ENCODE data around the gene CTXN1.
"Not testable (repeated sequence)": the region's sequence is repeated elsewhere in the genome, so short reads cannot be mapped to it uniquely, and the experiment has no call there.

The CTXN1 gene

GRCh38 chr19:7899751-7900378 lies 26.1 kb downstream of the CTXN1 start:
- DNase-seq (ENCODE audit: low read depth), result no peak

- no peak for DNase-seq (ENCODE audit: low read depth)
Observed at GRCh38 chr19:7898967-7899366, 27.0 kb downstream of the CTXN1 start.

GRCh38 chr19:7897292-7897691 lies 28.6 kb downstream of the CTXN1 start:
- no peak for DNase-seq (ENCODE audit: low read depth)

GRCh38 chr19:7895565-7895964 lies 30.4 kb downstream of the CTXN1 start:
- no peak for DNase-seq (ENCODE audit: low read depth)

GRCh38 chr19:7894612-7895309 lies 31.2 kb downstream of the CTXN1 start:
- DNase-seq (ENCODE audit: low read depth), result no peak

- not testable (repeated sequence) for DNase-seq (ENCODE audit: low read depth)
Observed at GRCh38 chr19:7893362-7894101, 32.4 kb downstream of the CTXN1 start.

DNA sequence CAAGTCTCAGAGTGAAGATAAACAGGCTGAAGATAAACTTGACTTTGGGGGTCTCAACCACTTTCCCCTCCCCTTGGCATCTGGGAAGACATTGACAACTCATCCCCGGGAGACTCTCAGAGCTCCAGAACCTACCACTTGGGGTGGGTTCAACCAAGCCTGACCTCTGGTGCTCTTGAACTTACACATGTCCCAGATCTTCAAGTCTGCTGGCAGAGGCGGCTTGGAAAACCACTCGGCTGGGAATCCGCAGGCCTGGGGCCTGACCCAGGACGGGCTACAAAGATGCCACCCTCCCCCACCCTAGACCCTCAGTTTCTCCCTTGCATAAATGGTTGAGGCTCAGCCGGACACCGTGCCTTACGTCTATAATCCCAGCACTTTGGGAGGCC lies 37.1 kb downstream of the CTXN1 start:
- DNase-seq (ENCODE audit: low read depth), result no peak

DNA sequence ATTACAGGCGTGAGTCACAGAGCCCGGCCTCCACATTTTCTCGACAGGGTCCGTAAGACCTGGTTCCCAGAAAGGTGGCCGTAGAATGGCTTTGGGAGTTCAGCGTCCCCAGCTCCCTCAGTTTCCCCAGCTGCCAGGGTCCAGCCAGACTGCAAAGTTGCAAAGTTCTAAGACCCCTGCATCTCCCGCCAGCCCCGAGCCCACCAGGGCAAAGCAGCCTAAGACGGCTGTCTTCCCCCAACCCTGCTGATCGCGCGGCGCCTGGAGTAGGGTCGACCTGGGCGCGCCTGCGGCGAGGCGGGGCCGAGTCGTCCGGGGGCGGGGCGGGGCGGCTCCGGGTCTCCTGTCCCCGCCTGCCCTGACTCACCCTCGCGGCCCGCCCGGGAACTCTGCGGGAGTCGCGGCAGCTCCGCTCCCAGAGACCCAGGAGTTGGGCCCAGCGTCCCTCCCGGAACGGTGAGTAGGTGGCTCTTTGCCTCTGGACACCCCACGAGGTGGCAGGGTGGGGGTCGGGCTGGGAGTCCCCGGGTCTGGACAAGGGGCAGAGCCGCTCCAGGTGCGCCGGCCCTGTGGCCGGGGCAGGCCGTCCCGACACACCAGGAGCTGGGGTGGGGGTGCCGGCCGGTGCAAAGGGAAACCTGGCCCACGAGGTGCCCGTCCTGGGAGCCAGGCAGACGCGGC lies 37.6 kb downstream of the CTXN1 start, which contains the start of gene LRRC8E:
Gene LRRC8E (plus strand): TSS at position 366 of the 681 bp plus-strand sequence. CDS start 7,094 bp downstream, outside the sequence.
- no peak for DNase-seq (ENCODE audit: low read depth)

GRCh38 chr19:7887408-7888144 lies 38.4 kb downstream of the CTXN1 start:
- DNase-seq (ENCODE audit: low read depth), result no peak

- DNase-seq (ENCODE audit: low read depth), result no peak
Observed at GRCh38 chr19:7885818-7886217, 40.1 kb downstream of the CTXN1 start.

DNA sequence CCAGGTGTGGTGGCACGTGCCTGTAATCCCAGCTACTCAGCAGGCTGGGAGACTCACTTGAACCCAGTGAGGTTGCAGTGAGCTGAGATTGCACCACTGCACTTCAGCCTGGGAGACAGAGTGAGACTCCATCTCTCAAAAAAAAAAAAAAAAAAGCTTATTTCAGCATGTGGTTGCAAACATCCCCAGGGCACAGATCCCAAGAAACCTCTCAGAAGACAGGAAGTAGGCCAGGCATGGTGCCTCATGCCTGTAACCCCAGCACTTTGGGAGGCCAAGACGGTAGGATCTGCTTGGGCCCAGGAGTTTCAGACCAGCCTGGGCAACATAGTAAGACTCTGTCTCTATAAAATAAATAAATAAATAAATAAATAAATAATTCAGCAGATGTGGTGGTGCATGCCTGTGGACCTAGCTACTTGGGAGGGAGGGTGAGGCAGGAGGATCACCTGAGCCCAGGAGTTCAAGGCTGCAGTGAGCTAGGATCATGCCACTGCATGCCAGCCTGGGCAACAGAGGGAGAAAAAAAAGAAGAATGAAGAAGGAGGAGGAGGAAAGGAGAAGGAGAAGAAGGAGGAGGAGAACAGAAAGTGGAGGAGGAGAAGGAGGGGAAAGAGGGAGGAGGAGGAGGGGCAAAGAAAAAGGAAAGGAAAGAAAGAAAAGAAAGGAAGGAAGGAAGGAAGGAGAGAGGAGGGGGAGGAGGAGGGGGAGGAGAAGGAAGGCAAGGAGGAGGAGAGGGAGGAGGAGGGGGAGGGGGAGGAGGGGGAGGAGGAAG lies 42.0 kb downstream of the CTXN1 start:
- no peak for DNase-seq (ENCODE audit: low read depth)

- DNase-seq (ENCODE audit: low read depth), result no peak
Observed at GRCh38 chr19:7883105-7883504, 42.8 kb downstream of the CTXN1 start.

DNA sequence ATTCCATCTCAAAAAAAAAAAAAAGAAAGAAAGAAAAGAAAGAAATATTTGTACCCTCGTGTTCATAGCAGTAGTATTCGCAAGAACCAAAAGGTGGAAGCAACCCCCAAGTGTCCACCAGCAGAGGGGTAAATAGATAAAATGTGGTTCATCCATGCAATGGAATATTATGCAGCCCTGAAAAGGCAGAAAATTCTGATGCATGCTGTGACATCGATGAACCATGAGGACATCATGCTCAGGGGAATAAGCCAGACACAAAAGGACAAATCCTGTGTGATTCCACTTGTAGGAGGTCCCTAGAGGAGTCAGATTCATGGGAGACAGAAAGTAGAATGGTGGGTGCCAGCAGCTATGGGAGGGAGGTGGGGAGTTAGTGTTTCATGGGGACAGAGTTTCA lies 44.0 kb downstream of the CTXN1 start:
- no peak for DNase-seq (ENCODE audit: low read depth)

GRCh38 chr19:7879836-7880235 lies 46.1 kb downstream of the CTXN1 start:
- no peak for DNase-seq (ENCODE audit: low read depth)

DNA sequence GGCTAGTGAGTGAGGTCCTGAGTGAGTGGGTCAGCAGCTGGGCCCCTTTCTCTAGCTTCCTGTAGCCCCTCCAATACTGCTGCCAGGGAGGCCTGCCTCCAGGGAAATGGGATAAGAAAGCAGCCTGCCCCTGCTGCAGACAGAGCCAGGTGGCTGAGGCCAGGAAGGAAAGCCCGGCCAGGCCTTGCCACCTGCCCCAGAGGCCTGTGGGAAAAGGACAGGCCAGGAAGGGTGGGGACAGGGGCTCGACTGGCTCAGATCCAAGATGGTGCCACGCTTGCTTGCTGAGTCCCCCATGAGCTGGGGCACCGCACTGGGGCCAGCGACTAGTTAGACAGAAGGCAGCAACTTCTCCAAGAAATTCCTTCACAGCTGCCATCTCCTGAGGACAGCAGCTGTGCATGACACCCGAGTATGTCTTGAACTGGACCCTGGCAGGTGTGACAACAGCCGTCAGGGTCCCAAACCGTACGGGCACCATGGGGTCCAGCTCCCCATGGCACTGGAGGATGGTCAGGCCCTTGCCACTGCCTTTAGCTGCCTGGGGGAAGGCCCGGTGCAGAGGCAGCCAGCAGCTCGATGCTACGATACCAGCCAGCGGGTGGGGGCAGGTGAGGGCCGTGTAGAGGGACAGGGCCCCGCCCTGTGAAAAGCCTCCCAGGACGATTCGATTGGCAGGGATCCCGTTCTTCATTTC lies 46.7 kb downstream of the CTXN1 start:
- DNase-seq (ENCODE audit: low read depth), result no peak

DNA sequence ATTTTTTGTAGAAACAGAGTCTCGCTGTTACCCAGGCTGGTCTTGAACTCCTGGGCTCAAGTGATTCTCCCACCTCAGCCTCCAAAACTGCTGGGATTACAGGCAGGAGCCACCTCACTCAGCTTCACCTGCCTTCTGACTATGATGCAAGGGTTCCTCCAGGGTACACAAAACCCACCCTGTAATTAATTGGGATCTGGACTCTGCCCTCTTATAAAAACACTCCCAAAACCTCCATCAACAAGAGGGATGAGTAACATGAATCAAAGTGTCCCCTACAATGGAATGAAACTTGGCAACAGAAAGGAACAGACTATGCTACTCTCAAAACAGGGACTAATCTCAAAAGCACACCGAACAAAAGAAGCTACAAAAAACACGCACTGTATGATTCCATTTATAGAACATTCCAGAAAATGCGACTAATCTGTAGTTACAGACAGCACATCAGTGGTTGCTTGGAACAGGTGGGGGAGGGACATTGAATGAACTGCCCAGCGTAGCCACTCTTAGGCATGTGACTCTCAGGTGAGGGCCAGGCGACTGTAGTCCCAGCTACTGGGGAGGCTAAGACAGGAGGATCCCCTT lies 48.6 kb downstream of the CTXN1 start:
- DNase-seq (ENCODE audit: low read depth), result no peak

- no peak for DNase-seq (ENCODE audit: low read depth)
Observed at GRCh38 chr19:7874897-7875273, 51.0 kb downstream of the CTXN1 start.

Measured in non-pigmented ciliary epithelial cell (primary cell).